Upper lobe of left lung (tissue), 4 donors: ENCODE measurements around the gene DNAH10.

ENCODE experiments used
- EP300 ChIP-seq, 4 donors: sonication (generic); formaldehyde crosslinking; IDR thresholded peaks; one replicate each; pipeline ENCODE4 v1.5.1; 2017; ENCODE audit warnings: antibody characterized with exemption in 4 of 4, control low read depth in 2 of 4
- POLR2A ChIP-seq, 4 donors: fragments of 450-650 bp; IDR thresholded peaks; one replicate each; pipeline ENCODE4 v1.5.1; 2016 to 2017; ENCODE audit warnings: antibody characterized with exemption in 4 of 4, mild to moderate bottlenecking in 2 of 4
- POLR2AphosphoS5 ChIP-seq, 2 donors: sonication (generic); formaldehyde crosslinking; IDR thresholded peaks; one replicate each; pipeline ENCODE4 v1.5.1; 2017; ENCODE audit warnings: antibody characterized with exemption in 2 of 2
- TF ChIP-seq, protein P1 (sequence below), 6 experiments: fragments of 450-650 bp in 4 of 6; fragments of 200-600 bp in 2 of 6; sonication (generic) in 2 of 6; IDR thresholded peaks; one replicate each; pipeline ENCODE4 v1.5.1; 2016 to 2019; ENCODE audit warnings: antibody characterized with exemption in 6 of 6

DNA sequence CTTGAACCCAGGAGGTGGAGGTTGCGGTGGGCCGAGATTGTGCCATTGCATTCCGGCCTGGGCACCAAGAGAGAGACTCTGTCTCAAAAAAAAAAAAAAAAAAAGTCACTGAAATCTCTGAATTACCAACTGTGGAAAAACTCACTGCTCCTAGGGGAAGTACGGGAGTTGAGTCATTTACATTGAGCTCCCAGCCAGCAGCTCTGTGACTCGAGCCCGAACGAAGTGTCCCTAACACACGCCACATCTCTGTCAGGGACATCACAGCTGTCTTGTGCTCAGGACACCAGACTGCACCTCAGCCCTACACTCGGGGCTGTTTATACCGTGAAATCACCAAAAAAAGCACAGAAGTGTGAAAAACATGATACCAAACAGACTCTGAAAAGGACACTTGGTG, 28.9 kb upstream of the DNAH10 start:
- TF ChIP-seq, protein P1, sequence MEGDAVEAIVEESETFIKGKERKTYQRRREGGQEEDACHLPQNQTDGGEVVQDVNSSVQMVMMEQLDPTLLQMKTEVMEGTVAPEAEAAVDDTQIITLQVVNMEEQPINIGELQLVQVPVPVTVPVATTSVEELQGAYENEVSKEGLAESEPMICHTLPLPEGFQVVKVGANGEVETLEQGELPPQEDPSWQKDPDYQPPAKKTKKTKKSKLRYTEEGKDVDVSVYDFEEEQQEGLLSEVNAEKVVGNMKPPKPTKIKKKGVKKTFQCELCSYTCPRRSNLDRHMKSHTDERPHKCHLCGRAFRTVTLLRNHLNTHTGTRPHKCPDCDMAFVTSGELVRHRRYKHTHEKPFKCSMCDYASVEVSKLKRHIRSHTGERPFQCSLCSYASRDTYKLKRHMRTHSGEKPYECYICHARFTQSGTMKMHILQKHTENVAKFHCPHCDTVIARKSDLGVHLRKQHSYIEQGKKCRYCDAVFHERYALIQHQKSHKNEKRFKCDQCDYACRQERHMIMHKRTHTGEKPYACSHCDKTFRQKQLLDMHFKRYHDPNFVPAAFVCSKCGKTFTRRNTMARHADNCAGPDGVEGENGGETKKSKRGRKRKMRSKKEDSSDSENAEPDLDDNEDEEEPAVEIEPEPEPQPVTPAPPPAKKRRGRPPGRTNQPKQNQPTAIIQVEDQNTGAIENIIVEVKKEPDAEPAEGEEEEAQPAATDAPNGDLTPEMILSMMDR (IDR thresholded peaks at IDR 0.05), result no peak
- TF ChIP-seq POLR2A (IDR thresholded peaks at IDR 0.05), result no peak
- TF ChIP-seq EP300 (IDR thresholded peaks at IDR 0.05), result no peak
- no peak for TF ChIP-seq POLR2AphosphoS5 (IDR thresholded peaks at IDR 0.05)
